ENCODE results near the gene FBXL13. TPM values are rescaled to one million over a fixed set of nuclear protein-coding genes. Genes with fewer than 3 reads are reported as not detected.
"Not testable (repeated sequence)": the region's sequence is repeated elsewhere in the genome, so short reads cannot be mapped to it uniquely, and the experiment has no call there.

Gene FBXL13
- total and polyA plus RNA-seq, 2 of the 8 experiments (the other 6 are each of a cell fraction or from before 2014, with no cell fraction given): 1.2 to 2.8 TPM

DNA sequence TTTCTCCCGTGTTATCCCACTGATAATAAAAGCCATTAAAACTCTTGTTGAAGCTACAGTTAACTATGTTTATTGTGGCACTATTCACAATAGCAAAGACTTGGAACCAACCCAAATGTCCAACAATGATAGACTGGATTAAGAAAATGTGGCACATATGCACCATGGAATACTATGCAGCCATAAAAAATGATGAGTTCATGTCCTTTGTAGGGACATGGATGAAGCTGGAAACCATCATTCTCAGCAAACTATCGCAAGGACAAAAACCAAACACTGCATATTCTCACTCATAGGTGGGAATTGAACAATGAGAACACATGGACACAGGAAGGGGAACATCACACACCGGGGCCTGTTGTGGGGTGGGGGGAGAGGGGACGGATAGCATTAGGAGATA, 97.0 kb downstream of the FBXL13 start:
- H4K91ac ChIP-seq (replicated peaks; ENCODE audit: insufficient read length, low read length); H3K27ac ChIP-seq (ENCODE audit: low read depth, low read length); H3K14ac ChIP-seq (ENCODE audit: insufficient read length); H3K4ac ChIP-seq (replicated peaks; ENCODE audit: insufficient read length, low read depth, low read length); H2BK120ac ChIP-seq (replicated peaks; ENCODE audit: low read depth, low read length); CTCF ChIA-PET (ENCODE audit: partially characterized antibody); H3K79me2 ChIP-seq (ENCODE audit: control insufficient read depth in 1 of 2, insufficient read depth in 2 of 2, low read length in 2 of 2); H3K4me1 ChIP-seq (replicated peaks in 1 of 4; ENCODE audit: control insufficient read depth in 3 of 4, insufficient read depth in 4 of 4, low read length in 3 of 4); H2BK5ac ChIP-seq (ENCODE audit: low read depth, low read length); DNase-seq (ENCODE audit: low read depth in 1 of 2, low spot score in 2 of 2); H3K9ac ChIP-seq (replicated peaks in 1 of 4; ENCODE audit: extremely low read depth in 1 of 4, low read depth in 3 of 4, low read length in 3 of 4); H2BK20ac ChIP-seq (ENCODE audit: low read length); H3K4me2 ChIP-seq (ENCODE audit: insufficient read depth in 1 of 2, low read depth in 2 of 2, low read length in 2 of 2); FAIRE-seq; H3K23ac ChIP-seq (ENCODE audit: insufficient read length); H3K56ac ChIP-seq (replicated peaks; ENCODE audit: insufficient read length, low read depth, low read length); H4K20me1 ChIP-seq (replicated peaks in 1 of 2; ENCODE audit: control insufficient read depth in 1 of 2, insufficient read depth in 2 of 2, low read length in 2 of 2); POLR2A ChIA-PET (ENCODE audit: partially characterized antibody); H4K8ac ChIP-seq (ENCODE audit: extremely low read depth, insufficient read depth, low read length); H3K9me3 ChIP-seq (ENCODE audit: insufficient read depth in 2 of 2, low read depth in 1 of 2, low read length in 1 of 2); H3K27me3 ChIP-seq (replicated peaks in 1 of 4; ENCODE audit: control insufficient read depth in 3 of 4, extremely low read depth in 1 of 4, insufficient read depth in 3 of 4, low read length in 3 of 4); H2AFZ ChIP-seq (ENCODE audit: low read length); H3K18ac ChIP-seq (ENCODE audit: extremely low read depth, low read length); H2BK15ac ChIP-seq (ENCODE audit: low read length); H2BK12ac ChIP-seq (ENCODE audit: low read depth, low read length); H3K36me3 ChIP-seq (ENCODE audit: control insufficient read depth in 2 of 4, insufficient read depth in 4 of 4, low read length in 3 of 4); H2AK5ac ChIP-seq (ENCODE audit: low read depth, low read length); H3K79me1 ChIP-seq (ENCODE audit: low read depth, low read length); H4K5ac ChIP-seq (ENCODE audit: insufficient read length, low read depth, low read length); H3K23me2 ChIP-seq (ENCODE audit: low read depth, low read length); H3K4me3 ChIP-seq (ENCODE audit: extremely low read depth in 1 of 4, insufficient read depth in 2 of 4, low read depth in 3 of 4, low read length in 4 of 4): not testable (repeated sequence)
- 100% methylated on average over 1 of the region's 4 CpGs; no CpG with 5 or more reads in 1 of the 2 experiments for WGBS, 2 experiments (ENCODE audit: extremely low coverage in 1 of 2, insufficient coverage in 1 of 2, insufficient read length in 1 of 2, insufficient replicate concordance in 2 of 2, low coverage in 1 of 2, low lambda C conversion rate in 2 of 2, missing lambda C conversion rate in 1 of 2)

Measured in H1 (cell line).